ENCODE measurements around the gene SMPX. TPM values are rescaled to one million over a fixed set of nuclear protein-coding genes. Genes with fewer than 3 reads are reported as not detected.

SMPX gene
- total and polyA plus RNA-seq, 12 donors: 171 to 894 (median 696) TPM

GRCh38 chrX:21717802-21718201 is 40.1 kb downstream of the SMPX start:
- ATAC-seq (peak in 2 of 8 donors; percentile 34 to 55), DNase-seq (no peak)
- no peaks in the 10 kb centered on the region for H3K36me3 ChIP-seq
- 60 to 70% methylated on average over 7 of the region's 7 CpGs for WGBS, 2 donors
- H3K9me3 ChIP-seq: no peaks in the 10 kb centered on the region
- no peaks in the 10 kb centered on the region for H3K27me3 ChIP-seq
- H3K4me1 ChIP-seq: peaks cover 0 to 15% (median 0%) of the 10 kb centered on the region in 9 donors
- H3K4me3 ChIP-seq: no peak overlapping the region
- peak overlapping the region in 2 of 10 donors; percentile 31 to 44 for H3K27ac ChIP-seq
- no peak for TF ChIP-seq CTCF (IDR thresholded peaks at IDR 0.05)
- intact Hi-C loops (cut with DNase I): no loop called here

GRCh38 chrX:21715825-21716224 is 42.1 kb downstream of the SMPX start:
- H3K27me3 ChIP-seq: no peaks in the 10 kb centered on the region
- H3K27ac ChIP-seq: no peak overlapping the region
- H3K9me3 ChIP-seq: no peaks in the 10 kb centered on the region
- TF ChIP-seq CTCF (IDR thresholded peaks at IDR 0.05): no peak
- H3K36me3 ChIP-seq: no peaks in the 10 kb centered on the region
- H3K4me1 ChIP-seq: peaks cover 0 to 17% (median 0%) of the 10 kb centered on the region in 9 donors
- intact Hi-C loops (cut with DNase I): no loop called here
- WGBS, 2 donors: 42 to 48% methylated on average over 2 of the region's 2 CpGs
- DNase-seq (no peak), ATAC-seq (no peak)
- H3K4me3 ChIP-seq: no peak overlapping the region

GRCh38 chrX:21715337-21715736 is 42.6 kb downstream of the SMPX start:
- Histone ChIP-seq H3K4me1 (peaks cover 0 to 22% (median 0%) of the 10 kb centered on the region in 9 donors), H3K9me3 (no peaks in the 10 kb centered on the region), H3K4me3 (no peak overlapping the region), H3K27me3 (no peaks in the 10 kb centered on the region), H3K36me3 (no peaks in the 10 kb centered on the region), H3K27ac (no peak overlapping the region)
- TF ChIP-seq CTCF (IDR thresholded peaks at IDR 0.05): no peak
- DNase-seq (no peak), ATAC-seq (no peak)
- WGBS, 2 donors: 40 to 63% methylated on average over 2 of the region's 2 CpGs
- intact Hi-C loops (cut with DNase I): no loop called here

- H3K27ac ChIP-seq: peak overlapping the region in 5 of 10 donors; percentile 15 to 73 (median 67)
These were observed 46.1 kb downstream of the SMPX start for GRCh38 chrX:21711848-21712197.

More at GRCh38 chrX:21711848-21712197, 46.1 kb downstream of the SMPX start:
- no peaks in the 10 kb centered on the region for H3K27me3 ChIP-seq
- DNase-seq (no peak), ATAC-seq (no peak)
- no peaks in the 10 kb centered on the region for H3K9me3 ChIP-seq
- no peak for TF ChIP-seq CTCF (IDR thresholded peaks at IDR 0.05)
- intact Hi-C loops (cut with DNase I): no loop called here
- 68 to 79% methylated on average over 2 of the region's 2 CpGs for WGBS, 2 donors
- no peak overlapping the region for H3K4me3 ChIP-seq
- H3K4me1 ChIP-seq: peaks cover 0 to 17% (median 0%) of the 10 kb centered on the region in 9 donors
- H3K36me3 ChIP-seq: no peaks in the 10 kb centered on the region
